Lower lobe of right lung (tissue), 2 donors: ENCODE measurements around the gene LYPD5. TPM values are rescaled to one million over a fixed set of nuclear protein-coding genes. Genes with fewer than 3 reads are reported as not detected.
"Not testable (repeated sequence)": the region's sequence is repeated elsewhere in the genome, so short reads cannot be mapped to it uniquely, and the experiment has no call there.

Experiments used
- ATAC-seq, 2 donors: fragments of 200-7000 bp; cut with Tn5 transposase; one replicate each; pipeline ENCODE4 v1.9.1; 2020 to 2022; ENCODE audit warnings: mild to moderate bottlenecking in 2 of 2, moderate library complexity in 2 of 2
- DNase-seq: peaks from one replicate; pipeline ENCODE4 v3.0.0-alpha.2; 2020
- H3K27ac ChIP-seq: fragments of 200-600 bp; one replicate; pipeline ENCODE4 v1.8.0; 2022
- H3K27me3 ChIP-seq: fragments of 200-600 bp; one replicate; pipeline ENCODE4 v1.8.0; 2022; ENCODE audit warnings: low read depth
- H3K36me3 ChIP-seq: fragments of 200-600 bp; one replicate; pipeline ENCODE4 v1.8.0; 2022; ENCODE audit warnings: mild to moderate bottlenecking
- H3K4me1 ChIP-seq: fragments of 200-600 bp; one replicate; pipeline ENCODE4 v1.8.0; 2022
- H3K4me3 ChIP-seq: fragments of 200-600 bp; one replicate; pipeline ENCODE4 v1.8.0; 2022; ENCODE audit warnings: mild to moderate bottlenecking
- H3K9me3 ChIP-seq: fragments of 200-600 bp; one replicate; pipeline ENCODE4 v1.8.0; 2022
- CTCF ChIP-seq: fragments of 200-600 bp; IDR thresholded peaks from one replicate; pipeline ENCODE4 v1.8.0; 2022; ENCODE audit warnings: antibody characterized with exemption, mild to moderate bottlenecking
- intact Hi-C: fragments of 100-400 bp; cut with DNase I; formaldehyde crosslinking; loops from one replicate; pipeline ENCODE4 v1.11.0; 2022
- total RNA-seq: library from RNA; stranded (reverse); fragmentation: NEBNext Ultra II Directional; extraction: Animal tissue kit (Norgen Biotek cat#: 25700); gene quantifications from one replicate; pipeline ENCODE4 v1.2.1, GENCODE V29; 2021
- donor health status: DM: no; HTN: yes; CAD: no; lungs with severe emphysema.

The LYPD5 gene
- total RNA-seq, 1 donor from 2014 or later, result 7.5 TPM

DNA sequence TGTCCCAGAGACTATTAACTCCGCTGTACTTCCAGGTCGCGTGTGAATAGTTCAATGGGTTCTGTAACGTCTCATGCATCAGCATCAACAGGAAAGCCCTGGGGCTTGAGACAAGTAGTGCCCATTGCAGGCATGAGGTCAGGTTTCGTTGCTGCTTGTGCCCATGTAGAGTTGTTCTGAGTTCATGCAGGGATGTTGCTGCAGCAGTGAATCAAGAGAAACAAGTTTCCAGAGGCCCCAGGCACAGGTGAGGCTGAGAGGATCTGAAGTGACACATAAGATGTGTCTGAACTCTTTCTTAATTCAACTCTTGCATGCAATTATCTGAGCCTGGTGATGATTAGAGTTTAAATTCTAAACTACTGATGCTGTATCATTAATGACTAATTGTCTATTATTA lies 16.3 kb upstream of the LYPD5 start:
- no peak for DNase-seq
- Histone ChIP-seq H3K9me3 (no peaks in the 10 kb centered on the region), H3K27ac (no peak overlapping the region)

GRCh38 chr19:43817454-43817853 lies 15.2 kb upstream of the LYPD5 start:
- DNase-seq, ATAC-seq, H3K9me3 ChIP-seq, H3K36me3 ChIP-seq, H3K27ac ChIP-seq, intact Hi-C loops, H3K4me1 ChIP-seq, H3K4me3 ChIP-seq: not testable (repeated sequence)
- H3K27me3 ChIP-seq, result peaks cover 14% of the 10 kb centered on the region

More for the DNA sequence above, 16.3 kb upstream of the LYPD5 start:
- no peaks in the 10 kb centered on the region for H3K36me3 ChIP-seq
- intact Hi-C loops, result no loop called here
- H3K4me1 ChIP-seq, result no peaks in the 10 kb centered on the region
- TF ChIP-seq CTCF, result no peak
- H3K4me3 ChIP-seq, result no peak overlapping the region
- peaks cover 14% of the 10 kb centered on the region for H3K27me3 ChIP-seq
- ATAC-seq, result no peak

DNA sequence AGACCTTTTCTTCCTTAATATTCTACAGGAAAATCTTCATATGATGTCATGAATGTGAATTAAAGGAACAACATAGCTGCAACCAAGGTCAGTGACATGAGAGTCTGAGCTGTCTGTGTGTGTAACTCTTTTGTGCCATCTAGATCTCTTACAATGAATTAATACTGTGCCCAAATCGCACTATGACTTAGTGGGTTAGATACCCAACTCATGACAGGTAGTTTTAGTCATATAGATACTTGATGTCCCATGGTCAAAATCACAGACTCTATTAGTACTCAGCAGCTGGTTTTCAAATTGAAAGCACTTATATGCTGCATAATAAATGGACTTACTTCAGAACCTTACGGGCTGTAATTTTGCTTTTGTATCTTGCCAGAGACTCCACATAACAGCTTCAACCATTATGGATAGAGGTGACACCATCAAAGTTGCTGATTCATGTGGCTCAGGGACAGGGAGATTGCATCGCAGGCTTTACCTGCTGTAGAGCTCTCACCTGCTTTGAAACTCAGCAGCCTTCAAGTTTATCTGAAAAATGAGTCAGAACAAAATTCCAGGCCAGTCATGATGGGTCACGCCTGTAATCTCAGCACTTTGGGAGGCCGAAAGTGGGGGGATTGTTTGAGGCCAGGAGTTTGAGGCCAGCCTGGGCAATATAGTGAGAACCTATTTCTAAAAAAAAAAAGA lies 12.6 kb upstream of the LYPD5 start:
- no peak for TF ChIP-seq CTCF
- no peak for ATAC-seq
- intact Hi-C loops, result no loop called here
- no peaks in the 10 kb centered on the region for H3K9me3 ChIP-seq
- DNase-seq, result no peak
- H3K27me3 ChIP-seq, result peaks cover 5% of the 10 kb centered on the region
- no peaks in the 10 kb centered on the region for H3K4me1 ChIP-seq
- H3K36me3 ChIP-seq, result no peaks in the 10 kb centered on the region
- no peak overlapping the region for H3K4me3 ChIP-seq
- H3K27ac ChIP-seq, result no peak overlapping the region

- Histone ChIP-seq H3K9me3 (no peaks in the 10 kb centered on the region), H3K4me1 (no peaks in the 10 kb centered on the region), H3K36me3 (no peaks in the 10 kb centered on the region), H3K4me3 (no peak overlapping the region), H3K27ac (no peak overlapping the region), H3K27me3 (no peaks in the 10 kb centered on the region)
- intact Hi-C loops, result no loop called here
- TF ChIP-seq CTCF, result no peak
- peak in 1 of 2 donors; percentile 46 for ATAC-seq
- DNase-seq, result no peak
Measured at GRCh38 chr19:43812688-43813087, 10.4 kb upstream of the LYPD5 start.

GRCh38 chr19:43812259-43812658 lies 10.0 kb upstream of the LYPD5 start:
- DNase-seq (no peak), ATAC-seq (no peak)
- H3K4me1 ChIP-seq, result no peaks in the 10 kb centered on the region
- H3K36me3 ChIP-seq, result no peaks in the 10 kb centered on the region
- no peak for TF ChIP-seq CTCF
- intact Hi-C loops, result no loop called here
- no peaks in the 10 kb centered on the region for H3K27me3 ChIP-seq
- H3K4me3 ChIP-seq, result no peak overlapping the region
- no peaks in the 10 kb centered on the region for H3K9me3 ChIP-seq
- H3K27ac ChIP-seq, result no peak overlapping the region

DNA sequence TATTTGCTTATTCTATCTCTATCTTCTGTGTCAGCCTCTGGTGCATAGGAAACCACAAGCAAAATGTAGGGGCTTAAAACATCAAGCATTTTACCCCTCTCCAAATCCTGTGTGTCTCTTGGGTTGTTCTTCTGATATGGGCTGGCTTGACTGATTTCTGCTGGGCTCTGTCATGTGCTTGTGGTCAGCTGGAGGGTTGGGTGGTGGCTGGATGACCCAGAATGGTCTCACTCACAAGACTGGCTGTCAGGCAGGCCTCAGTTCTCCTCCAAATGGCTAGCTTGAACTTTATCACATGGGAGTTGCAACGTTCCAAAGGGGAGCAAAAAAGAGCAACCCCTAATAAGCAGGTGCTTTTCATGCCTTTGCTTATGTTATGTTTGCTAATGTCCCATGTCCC lies 9.6 kb upstream of the LYPD5 start:
- Histone ChIP-seq H3K36me3 (no peaks in the 10 kb centered on the region), H3K27me3 (no peaks in the 10 kb centered on the region), H3K4me3 (no peak overlapping the region), H3K4me1 (no peaks in the 10 kb centered on the region), H3K9me3 (no peaks in the 10 kb centered on the region), H3K27ac (no peak overlapping the region)
- ATAC-seq (peak in 1 of 2 donors; percentile 48), DNase-seq (no peak)
- intact Hi-C loops, result no loop called here
- no peak for TF ChIP-seq CTCF
